IPS-15b (cell line): Measurements from ENCODE around the gene SH3RF3.

ENCODE experiments used
- H3K27me3 ChIP-seq: one replicate; pipeline ENCODE4 v1.6.1; 2013; ENCODE audit warnings: low read length; ENCODE audit not compliant: control insufficient read depth, insufficient read depth
- H3K36me3 ChIP-seq: one replicate; pipeline ENCODE4 v1.6.1; 2013; ENCODE audit warnings: low read length; ENCODE audit not compliant: control insufficient read depth, insufficient read depth
- H3K4me1 ChIP-seq: one replicate; pipeline ENCODE4 v1.6.1; 2013; ENCODE audit warnings: mild to moderate bottlenecking, low read length; ENCODE audit not compliant: control insufficient read depth, insufficient read depth
- H3K4me3 ChIP-seq: one replicate; pipeline ENCODE4 v1.5.1; 2013; ENCODE audit warnings: low read depth, low read length
- H3K9ac ChIP-seq: one replicate; pipeline ENCODE4 v1.6.1; 2013; ENCODE audit warnings: low read depth, mild to moderate bottlenecking, low read length
- H3K9me3 ChIP-seq: one replicate; pipeline ENCODE4 v1.6.1; 2013; ENCODE audit warnings: mild to moderate bottlenecking, low read length; ENCODE audit not compliant: control insufficient read depth, insufficient read depth

Gene SH3RF3

GRCh38 chr2:109285244-109285651, 156.2 kb downstream of the SH3RF3 start:
- Histone ChIP-seq H3K9ac (no peak overlapping the region), H3K9me3 (no peaks in the 10 kb centered on the region), H3K4me3 (no peak overlapping the region), H3K27me3 (no peaks in the 10 kb centered on the region), H3K36me3 (no peaks in the 10 kb centered on the region), H3K4me1 (no peaks in the 10 kb centered on the region)

- no peak overlapping the region for H3K4me3 ChIP-seq
- no peak overlapping the region for H3K9ac ChIP-seq
- H3K36me3 ChIP-seq: no peaks in the 10 kb centered on the region
- no peaks in the 10 kb centered on the region for H3K27me3 ChIP-seq
- H3K4me1 ChIP-seq: no peaks in the 10 kb centered on the region
- no peaks in the 10 kb centered on the region for H3K9me3 ChIP-seq
These were observed 158.4 kb downstream of the SH3RF3 start for GRCh38 chr2:109287413-109287812.

GRCh38 chr2:109287838-109288237, 158.8 kb downstream of the SH3RF3 start:
- no peaks in the 10 kb centered on the region for H3K9me3 ChIP-seq
- H3K4me3 ChIP-seq: no peak overlapping the region

GRCh38 chr2:109288544-109289368, 159.8 kb downstream of the SH3RF3 start:
- no peaks in the 10 kb centered on the region for H3K9me3 ChIP-seq
- H3K4me3 ChIP-seq: no peak overlapping the region
- no peaks in the 10 kb centered on the region for H3K4me1 ChIP-seq
- no peak overlapping the region for H3K9ac ChIP-seq
- no peaks in the 10 kb centered on the region for H3K27me3 ChIP-seq
- H3K36me3 ChIP-seq: no peaks in the 10 kb centered on the region

More at GRCh38 chr2:109287838-109288237, 158.8 kb downstream of the SH3RF3 start:
- Histone ChIP-seq H3K4me1 (no peaks in the 10 kb centered on the region), H3K9ac (no peak overlapping the region), H3K27me3 (no peaks in the 10 kb centered on the region), H3K36me3 (no peaks in the 10 kb centered on the region)

- H3K4me1 ChIP-seq: no peaks in the 10 kb centered on the region
These were observed 160.7 kb downstream of the SH3RF3 start for GRCh38 chr2:109289504-109290222.

GRCh38 chr2:109290887-109291643, 162.1 kb downstream of the SH3RF3 start:
- no peak overlapping the region for H3K9ac ChIP-seq
- H3K27me3 ChIP-seq: no peaks in the 10 kb centered on the region
- no peaks in the 10 kb centered on the region for H3K4me1 ChIP-seq
- no peak overlapping the region for H3K4me3 ChIP-seq
- H3K9me3 ChIP-seq: no peaks in the 10 kb centered on the region
- no peaks in the 10 kb centered on the region for H3K36me3 ChIP-seq

More at GRCh38 chr2:109289504-109290222, 160.7 kb downstream of the SH3RF3 start:
- H3K9ac ChIP-seq: no peak overlapping the region
- no peaks in the 10 kb centered on the region for H3K36me3 ChIP-seq
- no peaks in the 10 kb centered on the region for H3K9me3 ChIP-seq
- no peak overlapping the region for H3K4me3 ChIP-seq
- no peaks in the 10 kb centered on the region for H3K27me3 ChIP-seq

- Histone ChIP-seq H3K4me1 (no peaks in the 10 kb centered on the region), H3K9me3 (no peaks in the 10 kb centered on the region), H3K27me3 (no peaks in the 10 kb centered on the region)
These were observed 163.4 kb downstream of the SH3RF3 start for GRCh38 chr2:109292386-109292785.

GRCh38 chr2:109293663-109294062, 164.7 kb downstream of the SH3RF3 start:
- Histone ChIP-seq H3K9me3 (no peaks in the 10 kb centered on the region), H3K4me1 (no peaks in the 10 kb centered on the region)

More at GRCh38 chr2:109292386-109292785, 163.4 kb downstream of the SH3RF3 start:
- H3K4me3 ChIP-seq: no peak overlapping the region
- H3K9ac ChIP-seq: no peak overlapping the region
- no peaks in the 10 kb centered on the region for H3K36me3 ChIP-seq

GRCh38 chr2:109294523-109294922, 165.5 kb downstream of the SH3RF3 start:
- H3K9me3 ChIP-seq: no peaks in the 10 kb centered on the region

More at GRCh38 chr2:109293663-109294062, 164.7 kb downstream of the SH3RF3 start:
- H3K9ac ChIP-seq: no peak overlapping the region
- no peak overlapping the region for H3K4me3 ChIP-seq
- no peaks in the 10 kb centered on the region for H3K36me3 ChIP-seq
- H3K27me3 ChIP-seq: no peaks in the 10 kb centered on the region

GRCh38 chr2:109295070-109295780, 166.2 kb downstream of the SH3RF3 start:
- Histone ChIP-seq H3K9ac (no peak overlapping the region), H3K36me3 (no peaks in the 10 kb centered on the region), H3K9me3 (no peaks in the 10 kb centered on the region), H3K27me3 (no peaks in the 10 kb centered on the region), H3K4me3 (no peak overlapping the region), H3K4me1 (no peaks in the 10 kb centered on the region)

More at GRCh38 chr2:109294523-109294922, 165.5 kb downstream of the SH3RF3 start:
- Histone ChIP-seq H3K4me1 (no peaks in the 10 kb centered on the region), H3K36me3 (no peaks in the 10 kb centered on the region), H3K9ac (no peak overlapping the region), H3K27me3 (no peaks in the 10 kb centered on the region), H3K4me3 (no peak overlapping the region)

GRCh38 chr2:109295781-109296117, 166.7 kb downstream of the SH3RF3 start:
- Histone ChIP-seq H3K27me3 (no peaks in the 10 kb centered on the region), H3K9me3 (no peaks in the 10 kb centered on the region), H3K9ac (no peak overlapping the region), H3K36me3 (no peaks in the 10 kb centered on the region), H3K4me3 (no peak overlapping the region), H3K4me1 (no peaks in the 10 kb centered on the region)
